ENCODE data around the gene BRD3OS.

GRCh38 chr9:134059661-134060395 lies 34.5 kb downstream of the BRD3OS start:
- no peak for TF ChIP-seq CTCF (IDR thresholded peaks at IDR 0.05; ENCODE audit: borderline replicate concordance, extremely low read depth, low read length, poor library complexity, severe bottlenecking)
- no peak for TF ChIP-seq EZH2 (IDR thresholded peaks at IDR 0.05; ENCODE audit: borderline replicate concordance, low read depth, low read length, severe bottlenecking)
